OCI-LY1 (cell line): ENCODE data around the gene ZNF232.
"Not testable (repeated sequence)": the region's sequence is repeated elsewhere in the genome, so short reads cannot be mapped to it uniquely, and the experiment has no call there.

ENCODE experiments used
- EZH2 ChIP-seq: fragments of 200-600 bp; sonication (generic), shearing (Covaris generic); IDR thresholded peaks from 2 replicates; pipeline ENCODE4 v1.8.0; 2017; ENCODE audit warnings: borderline replicate concordance, mixed run types, mild to moderate bottlenecking, antibody characterized with exemption, low read length, moderate library complexity, mixed read lengths
- TF ChIP-seq, protein P1 (sequence below): fragments of 200-600 bp; sonication (generic), shearing (Covaris generic); IDR thresholded peaks from 2 replicates; pipeline ENCODE4 v1.5.1; 2017; ENCODE audit warnings: mild to moderate bottlenecking, antibody characterized with exemption, low read length, moderate library complexity, mixed read lengths

DNA sequence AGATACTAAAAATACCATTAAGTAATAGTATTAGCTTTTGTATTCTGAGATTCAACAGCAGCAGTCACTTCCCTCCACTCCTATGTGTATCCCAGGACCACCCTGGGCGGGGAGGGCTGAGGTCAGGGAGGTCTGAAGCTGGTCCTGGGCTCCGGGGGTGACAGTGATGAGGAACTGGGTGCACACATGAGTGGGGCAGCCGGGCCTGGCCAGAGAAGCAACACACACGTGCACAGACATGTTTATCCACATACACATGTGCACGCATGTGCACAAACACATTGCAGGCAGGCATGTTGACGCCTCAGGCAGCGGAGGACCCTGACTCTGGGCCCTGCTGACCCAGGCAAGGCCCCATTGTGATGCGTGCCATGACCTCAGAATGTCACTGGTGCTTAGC, 16.7 kb upstream of the ZNF232 start:
- TF ChIP-seq, protein P1, sequence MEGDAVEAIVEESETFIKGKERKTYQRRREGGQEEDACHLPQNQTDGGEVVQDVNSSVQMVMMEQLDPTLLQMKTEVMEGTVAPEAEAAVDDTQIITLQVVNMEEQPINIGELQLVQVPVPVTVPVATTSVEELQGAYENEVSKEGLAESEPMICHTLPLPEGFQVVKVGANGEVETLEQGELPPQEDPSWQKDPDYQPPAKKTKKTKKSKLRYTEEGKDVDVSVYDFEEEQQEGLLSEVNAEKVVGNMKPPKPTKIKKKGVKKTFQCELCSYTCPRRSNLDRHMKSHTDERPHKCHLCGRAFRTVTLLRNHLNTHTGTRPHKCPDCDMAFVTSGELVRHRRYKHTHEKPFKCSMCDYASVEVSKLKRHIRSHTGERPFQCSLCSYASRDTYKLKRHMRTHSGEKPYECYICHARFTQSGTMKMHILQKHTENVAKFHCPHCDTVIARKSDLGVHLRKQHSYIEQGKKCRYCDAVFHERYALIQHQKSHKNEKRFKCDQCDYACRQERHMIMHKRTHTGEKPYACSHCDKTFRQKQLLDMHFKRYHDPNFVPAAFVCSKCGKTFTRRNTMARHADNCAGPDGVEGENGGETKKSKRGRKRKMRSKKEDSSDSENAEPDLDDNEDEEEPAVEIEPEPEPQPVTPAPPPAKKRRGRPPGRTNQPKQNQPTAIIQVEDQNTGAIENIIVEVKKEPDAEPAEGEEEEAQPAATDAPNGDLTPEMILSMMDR, result not testable (repeated sequence)
- not testable (repeated sequence) for TF ChIP-seq EZH2
